Memory B cell (primary cell): ENCODE measurements around the gene GRXCR2.

ENCODE experiments used
- ATAC-seq: fragments of 150-1000 bp; cut with Tn5 transposase; 2 replicates; pipeline ENCODE4 v1.10.0; 2021; ENCODE audit warnings: low read depth, mild to moderate bottlenecking, moderate library complexity
- DNase-seq, 2 donors: peaks; one replicate each; pipeline ENCODE4 v3.0.0; 2022; ENCODE audit warnings: low spot score in 2 of 2
- H3K27ac Mint-ChIP-seq: one replicate; pipeline ENCODE4 v1.8.0; 2022; ENCODE audit warnings: mild to moderate bottlenecking, moderate library complexity, mixed read lengths
- H3K27me3 Mint-ChIP-seq: one replicate; pipeline ENCODE4 v1.8.0; 2022; ENCODE audit warnings: mixed read lengths
- H3K36me3 Mint-ChIP-seq: one replicate; pipeline ENCODE4 v1.8.0; 2022; ENCODE audit warnings: mild to moderate bottlenecking, mixed read lengths
- H3K4me1 Mint-ChIP-seq: one replicate; pipeline ENCODE4 v1.8.0; 2022; ENCODE audit warnings: mixed read lengths
- H3K4me3 Mint-ChIP-seq: one replicate; pipeline ENCODE4 v1.8.0; 2022; ENCODE audit warnings: mild to moderate bottlenecking, moderate library complexity, mixed read lengths
- H3K9me3 Mint-ChIP-seq: one replicate; pipeline ENCODE4 v1.8.0; 2022; ENCODE audit warnings: mixed read lengths

GRXCR2 gene

GRCh38 chr5:145811834-145812625 is 60.8 kb downstream of the GRXCR2 start:
- ATAC-seq (no peak), DNase-seq (no peak)
- Mint-ChIP-seq H3K27ac (no peak overlapping the region), H3K4me1 (no peaks in the 10 kb centered on the region), H3K36me3 (peaks cover 3% of the 10 kb centered on the region), H3K4me3 (no peak overlapping the region), H3K9me3 (no peaks in the 10 kb centered on the region), H3K27me3 (no peaks in the 10 kb centered on the region)
